K562 (cell line): Measurements from ENCODE around the gene GIMAP6. TPM values are rescaled to one million over a fixed set of nuclear protein-coding genes. Genes with fewer than 3 reads are reported as not detected.

Experiments used
- ATAC-seq: fragments of 200-7000 bp; cut with Tn5 transposase; 3 replicates; pipeline ENCODE4 v1.9.1; 2020; ENCODE audit warnings: moderate library complexity
- BruUV-seq: library from RNA; stranded (reverse); fragments of 400-500 nt; replicated peaks from 2 replicates; lab custom pipeline; 2021; lab: Mats Ljungman, UMichigan
- CTCF ChIA-PET: fragments of 300-600 bp; formaldehyde crosslinking; extraction: SDS; loops from one replicate; lab custom pipeline; 2021; ENCODE audit warnings: low intra/inter-chr PET ratio; lab: Yijun Ruan, JAX
- POLR2A ChIA-PET: fragments of 300-600, 350-650 bp; sonication (Branson Sonifier 250); formaldehyde crosslinking; extraction: SDS; loops from one replicate; lab custom pipeline; 2021; ENCODE audit warnings: antibody characterized with exemption, inconsistent platforms; lab: Yijun Ruan, JAX
- DNase-seq, 4 experiments: peaks; one replicate each; pipeline versions ENCODE4 v3.0.0 to v3.0.0-alpha.2; 2011 to 2018; ENCODE audit warnings: low spot score in 3 of 4, mixed read lengths in 3 of 4; ENCODE audit errors: extremely low read depth in 1 of 4
- FAIRE-seq: peaks from 2 replicates; lab custom pipeline; 2011; peaks lifted over from hg19 to GRCh38; lab: Jason Lieb, UNC
- H2AFZ ChIP-seq: 2 replicates; pipeline ENCODE4 v1.6.0; 2011; ENCODE audit warnings: low read depth, low read length, control low read depth, inconsistent platforms
- H3K27ac ChIP-seq: fragments of 200-600 bp; 3 replicates; pipeline ENCODE4 v1.8.0; 2011; ENCODE audit warnings: low read depth, mild to moderate bottlenecking, control low read depth, inconsistent platforms, low read length, moderate library complexity, mixed read lengths; ENCODE audit errors: extremely low read depth
- H3K27me3 ChIP-seq, 2 experiments: fragments of 300-600 bp in 1 of 2; 2 replicates in 1 of 2; 3 replicates in 1 of 2; pipeline versions ENCODE4 v1.6.0 to v1.8.0; 2011; ENCODE audit warnings: inconsistent platforms in 2 of 2, low read length in 2 of 2, mild to moderate bottlenecking in 1 of 2, mixed read lengths in 1 of 2, moderate library complexity in 1 of 2; ENCODE audit not compliant: control insufficient read depth in 2 of 2, insufficient read depth in 2 of 2
- H3K36me3 ChIP-seq: fragments of 300-600 bp; 3 replicates; pipeline ENCODE4 v1.8.0; 2011; ENCODE audit warnings: mild to moderate bottlenecking, low read length, inconsistent platforms; ENCODE audit not compliant: control insufficient read depth, insufficient read depth
- H3K4me1 ChIP-seq, 2 experiments: fragments of 200-600 bp in 1 of 2; replicated peaks in 1 of 2; 2 replicates in 1 of 2; 3 replicates in 1 of 2; pipeline versions ENCODE4 v1.5.1 to v1.8.0; 2011; ENCODE audit warnings: inconsistent platforms in 2 of 2, low read length in 2 of 2, mild to moderate bottlenecking in 1 of 2, mixed read lengths in 1 of 2, moderate library complexity in 1 of 2; ENCODE audit not compliant: control insufficient read depth in 2 of 2, insufficient read depth in 2 of 2
- H3K4me2 ChIP-seq: 2 replicates; pipeline ENCODE4 v1.6.1; 2011; ENCODE audit warnings: low read length, control low read depth, inconsistent platforms, mixed read lengths; ENCODE audit not compliant: insufficient read depth
- H3K4me3 ChIP-seq: fragments of 200-600 bp; sonication (generic), shearing (Covaris generic); 2 replicates; pipeline ENCODE4 v1.5.1; 2016; ENCODE audit warnings: control low read depth, inconsistent platforms
- H3K79me2 ChIP-seq: fragments of 200-600 bp; 3 replicates; pipeline ENCODE4 v1.8.0; 2011; ENCODE audit warnings: low read length, inconsistent platforms; ENCODE audit not compliant: control insufficient read depth, insufficient read depth
- H3K9ac ChIP-seq, 2 experiments: 2 replicates each; pipeline versions ENCODE4 v1.6.0 to v1.6.1; 2011; ENCODE audit warnings: low read depth in 2 of 2, low read length in 2 of 2, control low read depth in 1 of 2, inconsistent platforms in 1 of 2, mild to moderate bottlenecking in 1 of 2, mixed read lengths in 1 of 2; ENCODE audit not compliant: insufficient read depth in 1 of 2
- H3K9me1 ChIP-seq: one replicate; pipeline ENCODE4 v1.6.0; 2011; ENCODE audit warnings: inconsistent platforms, mild to moderate bottlenecking, low read length, moderate library complexity; ENCODE audit not compliant: control insufficient read depth, insufficient read depth
- H3K9me3 ChIP-seq: replicated peaks from 2 replicates; pipeline ENCODE4 v1.5.1; 2011; ENCODE audit warnings: low read depth, low read length, inconsistent platforms; ENCODE audit not compliant: control insufficient read depth, insufficient read depth
- H4K20me1 ChIP-seq: replicated peaks from 2 replicates; pipeline ENCODE4 v1.6.1; 2011; ENCODE audit warnings: low read length, inconsistent platforms, mixed read lengths; ENCODE audit not compliant: control insufficient read depth, insufficient read depth
- ARID3B ChIP-seq: fragments of 250-450 bp; sonication (Bioruptor Pico); IDR thresholded peaks from 2 replicates; pipeline ENCODE4 v1.4.0; 2020; ENCODE audit warnings: borderline replicate concordance
- CHD4 ChIP-seq: fragments of 200-600 bp; sonication (generic); IDR thresholded peaks from 3 replicates; pipeline ENCODE4 v1.6.1; 2012; ENCODE audit warnings: low read depth, mild to moderate bottlenecking, mixed read lengths, low read length, inconsistent platforms; ENCODE audit not compliant: insufficient read depth, insufficient replicate concordance, poor library complexity, severe bottlenecking
- FOXA1 ChIP-seq: fragments of 450-650 bp; IDR thresholded peaks from 2 replicates; pipeline ENCODE4 v1.6.1; 2016; ENCODE audit warnings: mild to moderate bottlenecking, borderline replicate concordance
- GABPB1 ChIP-seq: sonication (generic); formaldehyde crosslinking; IDR thresholded peaks from 2 replicates; pipeline ENCODE4 v1.8.0; 2022; ENCODE audit warnings: mild to moderate bottlenecking, missing genetic modification reagents
- HMG20A ChIP-seq: fragments of 450-650 bp; formaldehyde crosslinking; conservative IDR thresholded peaks from 2 replicates; pipeline ENCODE4 v1.4.0; 2020; ENCODE audit warnings: mild to moderate bottlenecking, mixed read lengths
- ZBTB43 ChIP-seq: sonication (generic); formaldehyde crosslinking; IDR thresholded peaks from 2 replicates; pipeline ENCODE4 v1.8.0; 2023; ENCODE audit warnings: mild to moderate bottlenecking, missing genetic modification reagents
- ZNF280B ChIP-seq: fragments of 250-450 bp; sonication (Bioruptor Pico); IDR thresholded peaks from 2 replicates; pipeline ENCODE4 v1.5.1; 2021; ENCODE audit warnings: mild to moderate bottlenecking
- whole genome bisulfite sequencing: fragments of 100-300 bp; shearing (Covaris generic); methylation state at CpG from one replicate; pipeline ENCODE4 v1.1.6; 2016; ENCODE audit warnings: low coverage, mixed read lengths; ENCODE audit not compliant: insufficient coverage; ENCODE audit errors: missing lambda C conversion rate; 5-methylcytosine and 5-hydroxymethylcytosine counted together
- in situ Hi-C: fragments of 300-500 bp; cut with MboI; formaldehyde crosslinking; loops from 4 replicates; pipeline ENCODE4 v1.15.0; 2018; ENCODE audit warnings: inconsistent platforms, mixed read lengths
- intact Hi-C: fragments of 100-400 bp; cut with micrococcal nuclease; formaldehyde crosslinking; loops from 2 replicates; pipeline ENCODE4 v1.14.2; 2022
- polyA plus RNA-seq, 8 experiments: library from polyadenylated mRNA; depleted of rRNA in 4 of 8; stranded (reverse) in 5 of 8; unstranded in 3 of 8; fragments of >200 nt; fragmentation: Nextera tagmentation in 2 of 8; fragmentation: Illumina TruSeq in 1 of 8; extraction: Ambion mirVana in 2 of 8; extraction: Trizol in 1 of 8; gene quantifications; 2 replicates each; pipeline versions ENCODE4 v1.2.1 to v1.2.3, GENCODE V29; 2011 to 2014; ENCODE audit warnings: inconsistent platforms in 1 of 8, missing spikeins in 1 of 8
- total RNA-seq, 7 experiments: library from RNA; depleted of rRNA in 6 of 7; stranded (reverse); fragments of >200 nt in 6 of 7; fragmentation: Illumina TruSeq in 2 of 7; extraction: Trizol in 2 of 7; gene quantifications; 2 replicates each; pipeline versions ENCODE4 v1.2.1 to v1.2.3, GENCODE V29; 2011 to 2021; ENCODE audit warnings: low replicate concordance in 1 of 7

GIMAP6 gene
- total and polyA plus RNA-seq, 9 of the 15 experiments (the other 6 are each of a cell fraction or from before 2014, with no cell fraction given): 0.04 to 0.45 (median 0.18) TPM

- H3K4me3 ChIP-seq: no peak overlapping the region
- BruUV-seq: no TSS peak
- peaks cover 0 to 4% of the 10 kb centered on the region in 2 experiments; a peak in 2 of 5 replicates for H3K4me1 ChIP-seq
- H4K20me1 ChIP-seq: no peaks in the 10 kb centered on the region
- ATAC-seq (no peak; the same call in 2 of the 3 replicates), DNase-seq (no peak), FAIRE-seq (no peak)
- H3K79me2 ChIP-seq: no peaks in the 10 kb centered on the region
- H3K9me1 ChIP-seq: no peaks in the 10 kb centered on the region
- in situ Hi-C loops: no loop called here
- WGBS: 3% methylated on average over 9 of the region's 9 CpGs
- no peaks in the 10 kb centered on the region for H3K9me3 ChIP-seq
- no peak overlapping the region for H2AFZ ChIP-seq
- no peak overlapping the region for H3K4me2 ChIP-seq
- H3K9ac ChIP-seq: no peak overlapping the region
- H3K27ac ChIP-seq: no peak overlapping the region
- intact Hi-C loops: no loop called here
- H3K36me3 ChIP-seq: no peaks in the 10 kb centered on the region
- ChIA-PET POLR2A (no interaction called here), CTCF (no interaction called here)
- H3K27me3 ChIP-seq: peaks cover 3 to 28% of the 10 kb centered on the region in 2 experiments; a peak in 4 of 5 replicates
- no peak for TF ChIP-seq ARID3B (CRISPR knock-in tag)
- TF ChIP-seq FOXA1: no peak
- no peak for TF ChIP-seq ZBTB43 (CRISPR knock-in tag)
- TF ChIP-seq GABPB1 (CRISPR knock-in tag): no peak
- no peak for TF ChIP-seq ZNF280B (CRISPR knock-in tag)
- TF ChIP-seq CHD4: no peak
- TF ChIP-seq HMG20A (CRISPR knock-in tag): no peak
Measured at GRCh38 chr7:150629347-150629746, 2.8 kb downstream of the GIMAP6 start.
